ENCODE measurements around the gene AGPS. TPM values are rescaled to one million over a fixed set of nuclear protein-coding genes. Genes with fewer than 3 reads are reported as not detected.

The AGPS gene
- polyA plus RNA-seq, 4 donors, result 42.2 to 50.0 (median 49.0) TPM

DNA sequence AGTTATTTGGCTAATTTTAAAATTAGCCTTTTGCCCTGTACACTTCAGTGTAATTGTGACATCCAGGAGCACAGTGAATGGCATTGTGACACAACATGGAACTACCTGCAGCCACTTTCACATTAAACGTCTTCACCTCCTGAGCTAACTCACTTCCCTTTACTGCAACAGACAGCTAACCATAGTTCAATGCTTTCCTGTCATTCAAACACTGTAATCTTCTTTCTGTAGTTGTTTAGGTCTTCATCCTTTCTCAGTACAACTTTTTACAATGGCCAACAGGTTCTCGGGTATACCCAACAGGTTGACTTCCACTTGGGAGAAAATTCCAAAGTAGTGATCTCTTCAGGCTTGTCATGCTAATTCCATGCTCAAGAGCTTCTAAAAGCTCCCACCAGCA is 8.6 kb upstream of the AGPS start:
- DNase-seq (ENCODE audit: low read depth in 4 of 4, low spot score in 2 of 4), result no peak

- no peak for DNase-seq (ENCODE audit: low read depth in 4 of 4, low spot score in 2 of 4)
Measured at GRCh38 chr2:177385151-177385550, 7.4 kb upstream of the AGPS start.

DNA sequence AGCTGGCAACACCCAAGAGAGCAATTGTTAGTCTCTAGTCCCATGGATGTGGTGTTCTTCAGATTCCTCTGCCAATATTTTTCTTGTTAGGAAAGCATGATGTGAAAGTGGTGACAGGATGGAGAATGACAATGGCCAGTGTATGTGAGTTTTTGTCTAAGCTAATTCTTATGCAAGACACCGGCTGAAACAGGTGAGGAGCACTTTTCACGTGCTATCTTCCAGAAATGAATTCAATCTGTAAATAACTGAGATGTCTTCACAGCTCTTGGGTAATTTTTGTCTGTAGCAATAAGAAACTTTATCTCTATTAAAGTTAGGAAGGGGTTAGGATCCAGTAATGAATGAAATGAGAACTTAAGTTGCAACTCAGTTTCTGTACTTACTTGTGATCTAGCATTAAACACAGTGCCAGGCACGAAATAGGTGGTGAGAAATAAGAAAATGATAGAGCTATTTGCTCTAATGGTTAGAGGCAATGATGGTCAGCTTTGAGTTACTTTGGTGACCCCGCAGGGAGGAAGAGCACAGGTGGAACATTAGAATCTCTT is 676 bp upstream of the AGPS start:
- DNase-seq (ENCODE audit: low read depth in 4 of 4, low spot score in 2 of 4), result no peak

DNA sequence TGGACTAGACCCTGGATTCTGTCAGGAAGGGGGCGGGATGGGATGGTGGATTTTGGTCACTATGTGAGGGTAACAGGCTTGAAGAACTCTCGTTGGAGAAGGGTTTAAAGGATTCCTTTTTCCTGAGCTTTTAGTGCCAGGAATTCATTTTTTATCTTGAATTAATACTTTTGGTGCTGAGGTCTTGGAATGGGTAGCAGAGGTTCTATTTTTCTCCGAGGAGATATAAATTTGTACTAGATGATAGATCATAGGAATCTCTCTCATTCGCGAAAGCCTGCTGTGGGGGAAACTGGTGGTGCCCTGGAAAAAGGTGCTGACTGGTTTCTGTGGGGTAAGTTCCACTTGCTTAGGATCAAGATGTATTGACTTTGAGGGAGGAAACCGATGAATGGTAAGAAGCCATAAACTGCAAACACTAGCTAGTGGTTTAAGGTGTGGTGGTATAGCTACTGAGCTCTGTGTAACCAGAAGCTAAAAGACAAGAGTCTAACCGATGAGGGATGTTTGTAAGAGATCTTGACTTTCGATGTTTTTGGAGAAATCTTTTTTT is 706 bp downstream of the AGPS start:
- no peak for DNase-seq (ENCODE audit: low read depth in 4 of 4, low spot score in 2 of 4)

GRCh38 chr2:177393824-177394593 is 1.4 kb downstream of the AGPS start:
- DNase-seq (ENCODE audit: low read depth in 4 of 4, low spot score in 2 of 4), result no peak

- DNase-seq (ENCODE audit: low read depth in 4 of 4, low spot score in 2 of 4), result no peak
Measured at GRCh38 chr2:177394594-177394973, 2.0 kb downstream of the AGPS start.

GRCh38 chr2:177395351-177396065 is 2.9 kb downstream of the AGPS start:
- no peak for DNase-seq (ENCODE audit: low read depth in 4 of 4, low spot score in 2 of 4)

- DNase-seq (ENCODE audit: low read depth in 4 of 4, low spot score in 2 of 4), result no peak
Measured at GRCh38 chr2:177396703-177397460, 4.3 kb downstream of the AGPS start.

- peak in 1 of 4 donors; percentile 29 for DNase-seq (ENCODE audit: low read depth in 4 of 4, low spot score in 2 of 4)
Measured at GRCh38 chr2:177397481-177398289, 5.1 kb downstream of the AGPS start.

GRCh38 chr2:177398290-177398683 is 5.7 kb downstream of the AGPS start:
- DNase-seq (ENCODE audit: low read depth in 4 of 4, low spot score in 2 of 4), result no peak

DNA sequence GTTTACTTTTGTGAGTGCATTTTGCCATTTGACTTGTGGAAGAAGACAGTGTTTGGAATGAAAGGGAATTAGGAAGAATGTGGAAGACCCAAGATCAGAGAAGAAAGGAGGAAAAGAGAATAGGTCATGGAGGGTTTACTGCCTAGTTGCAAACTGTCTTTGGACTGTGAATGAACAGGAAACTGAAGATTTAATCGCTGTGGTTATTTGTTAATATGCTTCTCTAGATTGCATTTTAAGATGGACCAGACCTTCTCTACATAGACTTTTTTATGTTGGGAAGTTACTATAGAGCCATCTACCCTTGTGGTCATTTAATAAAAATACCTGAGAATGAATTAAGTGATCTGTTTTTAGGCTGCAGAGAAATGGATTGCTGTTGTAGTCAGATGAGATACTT is 6.2 kb downstream of the AGPS start:
- no peak for DNase-seq (ENCODE audit: low read depth in 4 of 4, low spot score in 2 of 4)

DNA sequence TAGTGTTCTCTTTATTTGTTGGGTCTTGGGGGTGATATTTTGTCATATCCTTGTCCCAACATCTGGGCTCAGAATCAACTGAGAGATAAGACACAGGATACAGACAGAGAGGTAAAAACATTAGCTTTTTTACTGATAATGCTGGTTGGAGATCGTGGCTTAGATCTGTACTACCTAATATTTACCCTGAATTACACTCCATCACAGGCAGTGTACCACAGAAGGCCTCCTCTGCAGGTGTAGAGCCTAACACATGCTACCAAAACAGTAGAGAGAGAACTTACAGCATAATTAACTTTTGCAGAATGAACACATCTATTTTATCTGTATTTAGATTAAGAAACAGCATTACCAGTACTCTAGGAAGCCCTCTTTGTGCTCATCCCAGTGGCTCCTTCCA is 6.8 kb downstream of the AGPS start:
- no peak for DNase-seq (ENCODE audit: low read depth in 4 of 4, low spot score in 2 of 4)

DNA sequence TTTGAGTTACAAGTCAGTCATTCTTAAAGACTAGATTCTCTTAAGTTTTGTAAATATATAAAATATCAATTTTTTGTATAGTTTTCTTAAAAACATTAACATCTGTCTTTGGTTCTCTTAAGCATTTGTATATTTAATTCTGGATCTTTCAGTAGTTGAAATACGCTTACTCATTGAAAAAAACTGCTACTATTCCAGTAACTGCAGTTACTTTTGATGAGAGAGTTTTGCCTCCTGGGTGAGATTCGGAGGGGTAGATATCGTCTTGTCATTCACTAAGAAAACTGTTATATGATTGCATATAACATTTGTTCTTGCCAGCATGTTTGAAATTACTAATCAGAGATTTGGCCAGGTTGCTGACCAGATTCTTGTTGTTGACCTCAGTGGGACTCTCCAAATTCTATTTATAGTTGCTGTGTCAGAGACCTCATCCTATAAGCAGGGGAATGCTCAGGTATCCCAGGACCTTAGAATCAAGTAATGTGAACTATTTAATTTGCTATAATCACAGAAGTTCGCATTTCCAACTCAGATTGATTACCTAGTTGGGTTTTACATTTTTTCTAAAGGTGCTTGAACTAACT is 7.9 kb downstream of the AGPS start:
- DNase-seq (ENCODE audit: low read depth in 4 of 4, low spot score in 2 of 4), result no peak

DNA sequence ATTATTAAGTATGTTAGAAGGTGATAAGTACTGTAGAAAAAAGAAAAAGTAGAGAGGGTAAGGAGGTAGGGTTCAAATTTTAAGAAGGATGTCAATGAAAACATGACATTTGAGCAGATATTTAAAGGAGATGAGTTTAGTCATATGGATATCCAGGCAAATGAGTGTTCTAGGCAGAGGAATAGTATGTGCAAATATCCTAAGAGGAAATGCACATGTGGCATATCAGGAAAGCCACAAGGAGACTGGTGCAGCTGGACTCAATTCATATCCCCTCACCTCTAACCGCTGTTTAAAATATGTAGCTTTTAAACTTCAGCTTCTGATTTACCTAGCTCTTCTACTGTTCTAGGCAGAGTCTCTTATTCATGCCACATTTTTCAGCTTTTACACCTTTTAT is 9.5 kb downstream of the AGPS start:
- no peak for DNase-seq (ENCODE audit: low read depth in 4 of 4, low spot score in 2 of 4)

GRCh38 chr2:177403838-177404237 is 11.3 kb downstream of the AGPS start:
- DNase-seq (ENCODE audit: low read depth in 4 of 4, low spot score in 2 of 4), result no peak

GRCh38 chr2:177404243-177404642 is 11.7 kb downstream of the AGPS start:
- no peak for DNase-seq (ENCODE audit: low read depth in 4 of 4, low spot score in 2 of 4)

DNA sequence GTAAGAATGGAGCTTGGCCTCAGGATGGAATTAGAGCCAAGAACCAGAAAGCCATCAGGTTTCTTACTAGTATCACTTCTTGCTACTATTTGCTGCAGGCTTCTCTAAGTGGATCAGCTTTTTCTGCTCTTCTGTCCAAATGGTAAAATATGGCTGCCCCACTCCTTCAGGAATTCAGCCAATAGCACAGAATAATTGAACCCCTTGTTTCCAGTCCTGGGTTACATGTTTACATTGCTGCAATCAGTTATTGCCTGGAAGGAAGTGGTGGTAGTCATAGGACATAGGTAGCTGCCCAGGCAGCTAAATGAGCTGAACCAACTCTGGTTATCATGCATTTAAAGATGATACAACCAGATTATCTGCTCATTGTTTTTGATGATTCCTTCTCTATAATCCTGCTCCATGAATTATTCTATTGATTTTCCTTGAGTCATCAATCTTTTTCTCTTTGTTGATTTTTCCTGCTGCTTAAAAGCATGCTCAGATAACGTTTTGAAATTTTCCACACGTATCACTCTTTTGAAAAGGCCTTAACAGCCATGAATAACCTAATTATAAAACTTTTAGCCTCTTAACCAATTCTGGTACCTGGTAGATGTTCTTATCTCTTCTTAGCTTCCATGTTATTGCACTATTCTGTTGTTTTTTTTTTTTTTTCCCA is 12.6 kb downstream of the AGPS start:
- DNase-seq (ENCODE audit: low read depth in 4 of 4, low spot score in 2 of 4), result no peak

DNA sequence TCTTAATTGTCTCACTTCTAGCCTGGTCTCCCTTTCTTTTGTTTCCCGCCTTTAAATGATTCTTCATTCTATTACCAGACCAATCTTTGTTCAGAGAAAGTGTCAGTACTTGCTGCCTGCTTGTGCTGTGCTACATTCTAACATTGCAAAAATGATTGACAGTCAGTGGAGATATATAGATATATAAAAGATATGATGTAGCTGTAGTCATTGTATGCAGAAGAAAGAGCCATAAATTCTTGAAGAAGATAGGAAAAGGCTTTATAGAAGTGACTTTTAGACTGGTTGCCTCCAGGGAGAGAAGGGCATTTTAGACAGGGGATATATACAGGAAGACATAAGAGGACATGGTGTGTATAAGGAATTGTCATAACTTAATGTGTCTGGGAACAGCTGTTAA is 13.6 kb downstream of the AGPS start:
- no peak for DNase-seq (ENCODE audit: low read depth in 4 of 4, low spot score in 2 of 4)

DNA sequence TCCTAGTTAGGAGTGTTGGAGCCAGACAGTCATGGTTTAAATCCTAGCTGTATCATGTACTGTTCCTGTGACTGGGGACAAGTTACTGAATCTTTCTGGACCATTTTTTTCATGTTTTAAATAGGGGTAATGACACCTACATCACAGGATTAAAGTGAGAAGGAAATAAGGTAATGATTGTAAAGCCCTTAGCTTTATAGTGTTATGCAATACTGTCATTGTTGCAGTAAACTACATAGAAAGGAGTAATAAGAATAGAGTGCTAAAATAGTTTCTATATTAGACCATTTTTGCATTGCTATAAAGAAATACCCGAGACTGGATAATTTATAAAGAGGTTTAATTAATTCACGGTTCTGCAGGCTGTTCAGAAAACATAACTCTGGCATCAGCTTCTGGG is 14.5 kb downstream of the AGPS start:
- no peak for DNase-seq (ENCODE audit: low read depth in 4 of 4, low spot score in 2 of 4)
